H1 (cell line): Measurements from ENCODE around the gene SLC38A8.

Experiments used
- CEBPB ChIP-seq: IDR thresholded peaks from 2 replicates; pipeline ENCODE4 v1.6.1; 2012; ENCODE audit warnings: low read depth, low read length
- CHD2 ChIP-seq: IDR thresholded peaks from 2 replicates; pipeline ENCODE4 v1.6.1; 2012; ENCODE audit warnings: low read length, improper control_type of control experiment
- EP300 ChIP-seq, 2 experiments: IDR thresholded peaks; 1 replicate in 1 of 2; 2 replicates in 1 of 2; pipeline ENCODE4 v1.6.1; 2011 to 2012; ENCODE audit warnings: low read depth in 2 of 2, low read length in 2 of 2, mild to moderate bottlenecking in 2 of 2, borderline replicate concordance in 1 of 2, inconsistent platforms in 1 of 2, moderate library complexity in 1 of 2
- EZH2 ChIP-seq: fragments of 200-600 bp; sonication (generic); IDR thresholded peaks from 2 replicates; pipeline ENCODE4 v1.7.1; 2012; ENCODE audit warnings: low read depth, mild to moderate bottlenecking, moderate library complexity, low read length, inconsistent platforms; ENCODE audit not compliant: severe bottlenecking
- GABPA ChIP-seq: IDR thresholded peaks from 2 replicates; pipeline ENCODE4 v1.6.1; 2011; ENCODE audit warnings: mild to moderate bottlenecking, low read length, moderate library complexity, borderline replicate concordance; ENCODE audit not compliant: insufficient read depth
- JUN ChIP-seq: IDR thresholded peaks from 2 replicates; pipeline ENCODE4 v1.6.1; 2011; ENCODE audit warnings: low read depth, mild to moderate bottlenecking, improper control_type of control experiment, low read length
- MAFK ChIP-seq: IDR thresholded peaks from 2 replicates; pipeline ENCODE4 v1.6.1; 2012; ENCODE audit warnings: low read depth, mild to moderate bottlenecking, improper control_type of control experiment, low read length
- POLR2A ChIP-seq, 2 experiments: IDR thresholded peaks; 1 replicate in 1 of 2; 2 replicates in 1 of 2; pipeline ENCODE4 v1.6.1; 2011; ENCODE audit warnings: low read depth in 2 of 2, low read length in 2 of 2, mild to moderate bottlenecking in 2 of 2; ENCODE audit errors: control extremely low read depth in 1 of 2
- RNF2 ChIP-seq: fragments of 200-900, 300-1000 bp; sonication (generic); IDR thresholded peaks from 2 replicates; pipeline ENCODE4 v1.7.1; 2016; ENCODE audit warnings: borderline replicate concordance, low read depth, mild to moderate bottlenecking, antibody characterized with exemption, low read length; ENCODE audit not compliant: poor library complexity, severe bottlenecking; ENCODE audit errors: missing control alignments
- RXRA ChIP-seq: IDR thresholded peaks from 2 replicates; pipeline ENCODE4 v1.6.1; 2011; ENCODE audit warnings: low read depth, mild to moderate bottlenecking, low read length, moderate library complexity; ENCODE audit not compliant: insufficient read depth
- SP1 ChIP-seq: IDR thresholded peaks from 2 replicates; pipeline ENCODE4 v1.6.1; 2011; ENCODE audit warnings: low read depth, low read length
- TBP ChIP-seq: IDR thresholded peaks from 2 replicates; pipeline ENCODE4 v1.6.1; 2011; ENCODE audit warnings: low read depth, low read length, improper control_type of control experiment
- TF ChIP-seq, protein P1 (sequence below), 3 experiments: IDR thresholded peaks; 1 replicate in 2 of 3; 2 replicates in 1 of 3; pipeline versions ENCODE4 v1.5.1 to v1.6.1; 2011; ENCODE audit warnings: low read length in 3 of 3, mild to moderate bottlenecking in 3 of 3, inconsistent platforms in 2 of 3, low read depth in 1 of 3, moderate library complexity in 1 of 3; ENCODE audit not compliant: insufficient read depth in 1 of 3; ENCODE audit errors: control extremely low read depth in 1 of 3
- TF ChIP-seq, protein P2 (sequence below): IDR thresholded peaks from 2 replicates; pipeline ENCODE4 v1.6.1; 2011; ENCODE audit warnings: low read length, improper control_type of control experiment

DNA sequence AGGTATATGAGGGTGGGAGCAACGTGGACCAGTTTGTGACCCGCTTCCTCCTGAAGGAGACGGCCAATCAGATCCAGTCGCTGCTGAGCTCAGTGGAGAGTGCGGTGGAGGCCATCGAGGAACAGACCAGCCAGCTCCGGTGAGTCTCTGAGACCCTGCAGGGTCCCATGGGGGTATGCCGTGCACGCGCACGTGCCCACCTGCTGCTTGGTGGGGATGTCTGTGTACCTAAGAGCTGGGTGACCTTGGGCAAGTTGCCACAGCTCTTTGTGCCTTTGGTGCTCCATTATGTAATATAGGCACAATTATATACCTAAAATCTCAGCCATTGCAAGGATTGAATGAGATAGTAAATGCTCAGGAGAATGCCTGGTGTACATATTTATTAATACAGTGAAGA, 52.1 kb downstream of the SLC38A8 start:
- TF ChIP-seq POLR2A (IDR thresholded peaks at IDR 0.05; ENCODE audit: control extremely low read depth in 1 of 2, low read depth in 2 of 2, low read length in 2 of 2) (no peak), CEBPB (no peak), RXRA (no peak), GABPA (no peak), MAFK (no peak), TBP (no peak), CHD2 (no peak), EP300 (IDR thresholded peaks at IDR 0.05; ENCODE audit: borderline replicate concordance in 1 of 2, low read depth in 2 of 2, low read length in 2 of 2) (no peak), SP1 (no peak), RNF2 (no peak), JUN (no peak), EZH2 (no peak)
- TF ChIP-seq, protein P1, sequence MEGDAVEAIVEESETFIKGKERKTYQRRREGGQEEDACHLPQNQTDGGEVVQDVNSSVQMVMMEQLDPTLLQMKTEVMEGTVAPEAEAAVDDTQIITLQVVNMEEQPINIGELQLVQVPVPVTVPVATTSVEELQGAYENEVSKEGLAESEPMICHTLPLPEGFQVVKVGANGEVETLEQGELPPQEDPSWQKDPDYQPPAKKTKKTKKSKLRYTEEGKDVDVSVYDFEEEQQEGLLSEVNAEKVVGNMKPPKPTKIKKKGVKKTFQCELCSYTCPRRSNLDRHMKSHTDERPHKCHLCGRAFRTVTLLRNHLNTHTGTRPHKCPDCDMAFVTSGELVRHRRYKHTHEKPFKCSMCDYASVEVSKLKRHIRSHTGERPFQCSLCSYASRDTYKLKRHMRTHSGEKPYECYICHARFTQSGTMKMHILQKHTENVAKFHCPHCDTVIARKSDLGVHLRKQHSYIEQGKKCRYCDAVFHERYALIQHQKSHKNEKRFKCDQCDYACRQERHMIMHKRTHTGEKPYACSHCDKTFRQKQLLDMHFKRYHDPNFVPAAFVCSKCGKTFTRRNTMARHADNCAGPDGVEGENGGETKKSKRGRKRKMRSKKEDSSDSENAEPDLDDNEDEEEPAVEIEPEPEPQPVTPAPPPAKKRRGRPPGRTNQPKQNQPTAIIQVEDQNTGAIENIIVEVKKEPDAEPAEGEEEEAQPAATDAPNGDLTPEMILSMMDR (IDR thresholded peaks at IDR 0.05; ENCODE audit: control extremely low read depth in 1 of 3, insufficient read depth in 1 of 3, low read depth in 1 of 3, low read length in 3 of 3): no peak
- TF ChIP-seq, protein P2, sequence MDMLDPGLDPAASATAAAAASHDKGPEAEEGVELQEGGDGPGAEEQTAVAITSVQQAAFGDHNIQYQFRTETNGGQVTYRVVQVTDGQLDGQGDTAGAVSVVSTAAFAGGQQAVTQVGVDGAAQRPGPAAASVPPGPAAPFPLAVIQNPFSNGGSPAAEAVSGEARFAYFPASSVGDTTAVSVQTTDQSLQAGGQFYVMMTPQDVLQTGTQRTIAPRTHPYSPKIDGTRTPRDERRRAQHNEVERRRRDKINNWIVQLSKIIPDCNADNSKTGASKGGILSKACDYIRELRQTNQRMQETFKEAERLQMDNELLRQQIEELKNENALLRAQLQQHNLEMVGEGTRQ: no peak
